HG03039 (cell line): ENCODE measurements around the gene UHMK1.

Experiments
- ATAC-seq: cut with Tn5 transposase; IDR thresholded peaks from one replicate; pipeline ENCODE4 v1.9.1; 2021; ENCODE audit warnings: mild to moderate bottlenecking, moderate library complexity; ENCODE audit not compliant: unreplicated experiment

Gene UHMK1

GRCh38 chr1:162527314-162527713 is 29.7 kb downstream of the UHMK1 start:
- no peak for ATAC-seq

- peak; percentile 91 for ATAC-seq
Measured at GRCh38 chr1:162530307-162530987, 32.8 kb downstream of the UHMK1 start.

- ATAC-seq, result no peak
Measured at GRCh38 chr1:162530988-162531319, 33.3 kb downstream of the UHMK1 start.

- ATAC-seq, result no peak
Measured at GRCh38 chr1:162535501-162535900, 37.9 kb downstream of the UHMK1 start.

- no peak for ATAC-seq
Measured at GRCh38 chr1:162536511-162536910, 38.9 kb downstream of the UHMK1 start.

- ATAC-seq, result no peak
Measured at GRCh38 chr1:162537216-162537615, 39.6 kb downstream of the UHMK1 start.

GRCh38 chr1:162538815-162539431 is 41.3 kb downstream of the UHMK1 start:
- no peak for ATAC-seq

GRCh38 chr1:162541619-162542141 is 44.1 kb downstream of the UHMK1 start:
- ATAC-seq, result no peak

GRCh38 chr1:162543228-162543627 is 45.6 kb downstream of the UHMK1 start:
- ATAC-seq, result no peak

- ATAC-seq, result no peak
Measured at GRCh38 chr1:162548170-162548569, 50.6 kb downstream of the UHMK1 start.

- no peak for ATAC-seq
Measured at GRCh38 chr1:162549001-162549400, 51.4 kb downstream of the UHMK1 start.

- ATAC-seq, result no peak
Measured at GRCh38 chr1:162550925-162551324, 53.3 kb downstream of the UHMK1 start.

GRCh38 chr1:162551969-162552683 is 54.5 kb downstream of the UHMK1 start:
- ATAC-seq, result no peak

- no peak for ATAC-seq
Measured at GRCh38 chr1:162552684-162553252, 55.1 kb downstream of the UHMK1 start.

- no peak for ATAC-seq
Measured at GRCh38 chr1:162554258-162554657, 56.6 kb downstream of the UHMK1 start.

GRCh38 chr1:162557536-162557935 is 59.9 kb downstream of the UHMK1 start:
- ATAC-seq, result no peak

GRCh38 chr1:162560303-162561036 is 62.9 kb downstream of the UHMK1 start:
- no peak for ATAC-seq

- peak; percentile 93 for ATAC-seq
Measured at GRCh38 chr1:162561037-162561615, 63.5 kb downstream of the UHMK1 start.

GRCh38 chr1:162561616-162562469 is 64.2 kb downstream of the UHMK1 start, which contains the start of gene UAP1:
UAP1 (plus strand) TSS chr1:162561722; CDS start chr1:162566069, 4,347 bp downstream.
- peak; percentile 28 for ATAC-seq

GRCh38 chr1:162562470-162562828 is 64.8 kb downstream of the UHMK1 start:
- no peak for ATAC-seq
